Testis (tissue), 2 donors: ENCODE results near the gene CYTH4.

Experiments
- POLR2A ChIP-seq: fragments of 450-650 bp; IDR thresholded peaks from one replicate; pipeline ENCODE4 v1.6.1; 2017; ENCODE audit warnings: antibody characterized with exemption, mild to moderate bottlenecking, moderate library complexity
- TF ChIP-seq, protein P1 (sequence below), 3 experiments: fragments of 450-650 bp in 2 of 3; fragments of 200-600 bp in 1 of 3; sonication (generic) in 1 of 3; IDR thresholded peaks; one replicate each; pipeline ENCODE4 v1.5.1; 2016 to 2019; ENCODE audit warnings: antibody characterized with exemption in 3 of 3, mild to moderate bottlenecking in 2 of 3, moderate library complexity in 1 of 3

DNA sequence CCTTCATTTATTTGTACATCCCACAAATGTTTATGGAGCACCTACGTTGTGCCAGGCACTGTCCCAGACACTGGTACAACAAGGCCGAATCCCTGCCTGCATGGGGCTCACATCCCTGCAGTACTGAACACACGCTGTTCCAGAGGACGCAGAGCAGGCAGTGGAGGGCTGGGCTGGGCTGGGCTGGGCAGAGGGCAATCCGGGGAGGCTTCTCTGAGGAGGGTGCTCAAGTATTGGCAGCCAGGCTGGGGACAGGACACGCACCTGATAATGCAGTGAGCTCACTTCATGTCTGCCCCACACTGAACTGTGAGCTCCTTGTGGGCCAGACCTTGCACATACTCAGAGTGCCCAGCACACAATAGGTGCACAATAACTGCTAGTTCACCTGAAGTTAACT is 34.1 kb downstream of the CYTH4 start:
- TF ChIP-seq, protein P1, sequence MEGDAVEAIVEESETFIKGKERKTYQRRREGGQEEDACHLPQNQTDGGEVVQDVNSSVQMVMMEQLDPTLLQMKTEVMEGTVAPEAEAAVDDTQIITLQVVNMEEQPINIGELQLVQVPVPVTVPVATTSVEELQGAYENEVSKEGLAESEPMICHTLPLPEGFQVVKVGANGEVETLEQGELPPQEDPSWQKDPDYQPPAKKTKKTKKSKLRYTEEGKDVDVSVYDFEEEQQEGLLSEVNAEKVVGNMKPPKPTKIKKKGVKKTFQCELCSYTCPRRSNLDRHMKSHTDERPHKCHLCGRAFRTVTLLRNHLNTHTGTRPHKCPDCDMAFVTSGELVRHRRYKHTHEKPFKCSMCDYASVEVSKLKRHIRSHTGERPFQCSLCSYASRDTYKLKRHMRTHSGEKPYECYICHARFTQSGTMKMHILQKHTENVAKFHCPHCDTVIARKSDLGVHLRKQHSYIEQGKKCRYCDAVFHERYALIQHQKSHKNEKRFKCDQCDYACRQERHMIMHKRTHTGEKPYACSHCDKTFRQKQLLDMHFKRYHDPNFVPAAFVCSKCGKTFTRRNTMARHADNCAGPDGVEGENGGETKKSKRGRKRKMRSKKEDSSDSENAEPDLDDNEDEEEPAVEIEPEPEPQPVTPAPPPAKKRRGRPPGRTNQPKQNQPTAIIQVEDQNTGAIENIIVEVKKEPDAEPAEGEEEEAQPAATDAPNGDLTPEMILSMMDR (IDR thresholded peaks at IDR 0.05) = no peak
- TF ChIP-seq POLR2A = no peak
